ENCODE results near the gene PTPRE.

The PTPRE gene

GRCh38 chr10:128095753-128096469 is 189.0 kb downstream of the PTPRE start:
- no peak for DNase-seq (ENCODE audit: low read depth)
- in situ Hi-C loops (cut with HindIII; ENCODE audit: low sequenced_read_pairs) = no loop called here
- no peak for TF ChIP-seq CTCF (IDR thresholded peaks at IDR 0.05; ENCODE audit: low read depth, low read length, missing control alignments)
- no peak overlapping the region for H3K4me3 ChIP-seq (ENCODE audit: low read depth, low read length)

- in situ Hi-C loops (cut with HindIII; ENCODE audit: low sequenced_read_pairs) = no loop called here
- no peak overlapping the region for H3K4me3 ChIP-seq (ENCODE audit: low read depth, low read length)
- DNase-seq (ENCODE audit: low read depth) = no peak
- TF ChIP-seq CTCF (IDR thresholded peaks at IDR 0.05; ENCODE audit: low read depth, low read length, missing control alignments) = no peak
Measured at GRCh38 chr10:128096486-128097199, 189.7 kb downstream of the PTPRE start.

- in situ Hi-C loops (cut with HindIII; ENCODE audit: low sequenced_read_pairs) = no loop called here
- no peak for DNase-seq (ENCODE audit: low read depth)
- no peak overlapping the region for H3K4me3 ChIP-seq (ENCODE audit: low read depth, low read length)
- no peak for TF ChIP-seq CTCF (IDR thresholded peaks at IDR 0.05; ENCODE audit: low read depth, low read length, missing control alignments)
Measured at GRCh38 chr10:128097783-128098182, 190.9 kb downstream of the PTPRE start.

- in situ Hi-C loops (cut with HindIII; ENCODE audit: low sequenced_read_pairs) = no loop called here
- H3K4me3 ChIP-seq (ENCODE audit: low read depth, low read length) = no peak overlapping the region
- DNase-seq (ENCODE audit: low read depth) = no peak
- TF ChIP-seq CTCF (IDR thresholded peaks at IDR 0.05; ENCODE audit: low read depth, low read length, missing control alignments) = no peak
Measured at GRCh38 chr10:128098631-128099030, 191.7 kb downstream of the PTPRE start.

- TF ChIP-seq CTCF (IDR thresholded peaks at IDR 0.05; ENCODE audit: low read depth, low read length, missing control alignments) = no peak
- DNase-seq (ENCODE audit: low read depth) = no peak
- H3K4me3 ChIP-seq (ENCODE audit: low read depth, low read length) = no peak overlapping the region
- in situ Hi-C loops (cut with HindIII; ENCODE audit: low sequenced_read_pairs) = no loop called here
Measured at GRCh38 chr10:128099901-128100300, 193.0 kb downstream of the PTPRE start.

GRCh38 chr10:128101901-128102300 is 195.0 kb downstream of the PTPRE start:
- no peak for DNase-seq (ENCODE audit: low read depth)
- TF ChIP-seq CTCF (IDR thresholded peaks at IDR 0.05; ENCODE audit: low read depth, low read length, missing control alignments) = no peak
- in situ Hi-C loops (cut with HindIII; ENCODE audit: low sequenced_read_pairs) = no loop called here
- H3K4me3 ChIP-seq (ENCODE audit: low read depth, low read length) = no peak overlapping the region
